Measurements from ENCODE around the gene PPTC7.
A peak's percentile ranks its signal among the peaks of the same experiment; 100 is the strongest.

PPTC7 gene

GRCh38 chr12:110505332-110505731 is 77.8 kb downstream of the PPTC7 start:
- H3K4me3 ChIP-seq (ENCODE audit: low read length) = no peak overlapping the region
- no peak for DNase-seq (ENCODE audit: low read depth)
- TF ChIP-seq, protein P1, sequence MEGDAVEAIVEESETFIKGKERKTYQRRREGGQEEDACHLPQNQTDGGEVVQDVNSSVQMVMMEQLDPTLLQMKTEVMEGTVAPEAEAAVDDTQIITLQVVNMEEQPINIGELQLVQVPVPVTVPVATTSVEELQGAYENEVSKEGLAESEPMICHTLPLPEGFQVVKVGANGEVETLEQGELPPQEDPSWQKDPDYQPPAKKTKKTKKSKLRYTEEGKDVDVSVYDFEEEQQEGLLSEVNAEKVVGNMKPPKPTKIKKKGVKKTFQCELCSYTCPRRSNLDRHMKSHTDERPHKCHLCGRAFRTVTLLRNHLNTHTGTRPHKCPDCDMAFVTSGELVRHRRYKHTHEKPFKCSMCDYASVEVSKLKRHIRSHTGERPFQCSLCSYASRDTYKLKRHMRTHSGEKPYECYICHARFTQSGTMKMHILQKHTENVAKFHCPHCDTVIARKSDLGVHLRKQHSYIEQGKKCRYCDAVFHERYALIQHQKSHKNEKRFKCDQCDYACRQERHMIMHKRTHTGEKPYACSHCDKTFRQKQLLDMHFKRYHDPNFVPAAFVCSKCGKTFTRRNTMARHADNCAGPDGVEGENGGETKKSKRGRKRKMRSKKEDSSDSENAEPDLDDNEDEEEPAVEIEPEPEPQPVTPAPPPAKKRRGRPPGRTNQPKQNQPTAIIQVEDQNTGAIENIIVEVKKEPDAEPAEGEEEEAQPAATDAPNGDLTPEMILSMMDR (IDR thresholded peaks at IDR 0.05; ENCODE audit: insufficient read depth, low read depth, low read length, missing control alignments) = no peak

- H3K4me3 ChIP-seq (ENCODE audit: low read length) = no peak overlapping the region
- TF ChIP-seq, protein P1 (IDR thresholded peaks at IDR 0.05; ENCODE audit: insufficient read depth, low read depth, low read length, missing control alignments) = no peak
- no peak for DNase-seq (ENCODE audit: low read depth)
Measured at GRCh38 chr12:110503432-110503831, 79.7 kb downstream of the PPTC7 start.

DNA sequence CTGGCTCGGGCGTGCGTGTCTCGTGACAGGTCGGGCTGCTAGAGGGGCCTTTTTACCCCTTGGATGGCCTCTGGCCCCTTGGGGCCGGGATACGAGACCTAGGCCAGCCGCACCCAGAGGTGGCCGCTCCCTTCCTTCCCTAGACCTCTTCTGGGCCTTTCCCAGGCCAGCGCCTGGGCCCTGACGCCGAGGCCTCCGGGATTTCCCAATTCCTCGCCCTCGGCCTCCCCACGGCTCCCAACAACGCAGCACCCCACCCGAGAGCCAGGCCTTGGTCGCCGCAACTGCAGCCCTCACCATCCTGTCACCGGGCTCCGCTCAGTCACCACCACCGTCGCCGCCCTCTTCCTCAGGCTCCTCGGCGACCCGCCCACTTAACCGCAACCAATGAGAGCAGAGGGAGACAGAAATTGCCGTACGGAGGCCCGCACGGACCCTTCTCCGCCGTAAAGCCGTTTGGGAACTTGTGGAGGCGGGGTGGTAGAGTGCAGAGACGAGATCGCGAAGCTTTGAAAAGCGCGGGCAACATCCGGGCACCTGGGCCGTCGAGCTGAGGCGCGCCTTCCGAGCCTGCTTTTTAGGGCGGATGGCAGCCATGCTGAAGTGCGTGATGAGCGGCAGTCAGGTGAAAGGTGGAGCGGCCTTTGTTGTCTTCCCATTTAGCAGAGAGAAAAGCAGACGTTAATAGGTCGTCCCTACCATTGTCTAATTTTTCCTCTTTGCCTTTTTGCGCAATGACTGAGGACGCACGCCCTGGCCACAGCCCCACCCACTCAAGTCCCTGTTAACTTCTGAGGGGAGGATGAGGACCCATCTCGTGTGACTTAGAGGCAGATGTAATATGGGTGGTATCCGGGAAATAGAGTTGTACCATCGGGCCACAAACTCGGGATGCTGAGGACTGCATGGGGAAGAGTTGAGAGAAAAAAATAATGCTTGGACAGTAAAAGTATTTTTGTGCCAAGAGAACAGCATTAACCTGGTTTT is 81.1 kb downstream of the PPTC7 start, which contains the start of the genes RAD9B and VPS29:
Gene RAD9B, plus strand, starts transcription at position 580 of the 987 bp plus-strand sequence. Its CDS starts 7 bp downstream, at position 587.
Gene VPS29, minus strand, starts transcription at position 360 of the 987 bp plus-strand sequence. Its CDS starts 60 bp downstream, at position 300.
- TF ChIP-seq, protein P1 (IDR thresholded peaks at IDR 0.05; ENCODE audit: insufficient read depth, low read depth, low read length, missing control alignments) = no peak
- DNase-seq (ENCODE audit: low read depth) = peak; percentile 99
- H3K4me3 ChIP-seq (ENCODE audit: low read length) = peak within 1 kb of the TSS; percentile 89

- DNase-seq (ENCODE audit: low read depth) = peak; percentile 86
- H3K4me3 ChIP-seq (ENCODE audit: low read length) = peak overlapping the region; percentile 89
- TF ChIP-seq, protein P1 (IDR thresholded peaks at IDR 0.05; ENCODE audit: insufficient read depth, low read depth, low read length, missing control alignments) = no peak
Measured at GRCh38 chr12:110501399-110501751, 81.7 kb downstream of the PPTC7 start.

DNA sequence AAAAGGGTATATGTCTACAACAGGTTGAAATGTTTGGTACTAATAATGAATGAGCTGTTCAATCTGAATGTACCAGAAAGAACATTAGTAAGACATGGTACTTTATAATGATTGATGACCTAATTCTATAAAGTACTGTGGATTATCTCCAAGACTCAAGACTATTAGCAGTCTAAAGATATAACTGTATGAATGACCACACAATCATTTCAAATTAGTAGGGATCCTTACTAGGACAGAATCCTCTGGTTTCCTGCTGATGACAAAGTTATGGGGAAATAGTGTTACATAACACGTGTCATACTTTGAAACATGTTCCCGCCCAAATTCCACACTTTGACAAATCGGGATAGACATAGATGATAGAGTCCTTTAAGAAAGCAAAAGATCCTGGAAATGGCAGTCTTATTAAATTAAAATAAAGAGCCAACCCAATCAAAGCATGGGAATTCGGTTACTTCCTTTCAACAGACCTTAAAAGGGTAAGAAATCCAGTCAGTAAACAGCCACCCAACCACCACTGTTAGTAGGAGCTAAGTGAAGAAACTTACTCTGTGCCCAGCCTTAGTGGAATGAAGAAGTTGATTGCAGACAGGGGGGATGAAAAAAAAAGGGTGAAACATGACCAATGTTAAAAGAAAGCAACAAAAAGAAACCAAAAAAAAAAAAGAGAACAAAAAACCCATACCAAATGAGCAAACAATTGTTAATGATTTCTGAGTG is 84.0 kb downstream of the PPTC7 start:
- TF ChIP-seq, protein P1 (IDR thresholded peaks at IDR 0.05; ENCODE audit: insufficient read depth, low read depth, low read length, missing control alignments) = no peak
- peak; percentile 82 for DNase-seq (ENCODE audit: low read depth)

More for the DNA sequence above, 84.0 kb downstream of the PPTC7 start:
- H3K4me3 ChIP-seq (ENCODE audit: low read length) = no peak overlapping the region
